ENCODE measurements around the gene PDSS2. TPM values are rescaled to one million over a fixed set of nuclear protein-coding genes. Genes with fewer than 3 reads are reported as not detected.

The PDSS2 gene
- total RNA-seq, 2 donors from 2014 or later, result 11.4 to 12.3 TPM

GRCh38 chr6:107272246-107272645, 187.1 kb downstream of the PDSS2 start:
- ATAC-seq, result no peak
- Mint-ChIP-seq H3K36me3 (ENCODE audit: low read depth) (no peaks in the 10 kb centered on the region), H3K4me3 (no peak overlapping the region), H3K4me1 (peaks cover 5% of the 10 kb centered on the region), H3K27ac (no peak overlapping the region), H3K27me3 (no peaks in the 10 kb centered on the region)
- DNase-seq, result no peak
- no peaks in the 10 kb centered on the region for H3K9me3 ChIP-seq (ENCODE audit: control insufficient read depth, low read length, poor library complexity, severe bottlenecking)

- no peak for DNase-seq
- H3K9me3 ChIP-seq (ENCODE audit: control insufficient read depth, low read length, poor library complexity, severe bottlenecking), result no peaks in the 10 kb centered on the region
- Mint-ChIP-seq H3K36me3 (ENCODE audit: low read depth) (no peaks in the 10 kb centered on the region), H3K27me3 (no peaks in the 10 kb centered on the region), H3K4me1 (peaks cover 6% of the 10 kb centered on the region), H3K4me3 (no peak overlapping the region), H3K27ac (no peak overlapping the region)
- no peak for ATAC-seq
Measured at GRCh38 chr6:107271208-107271790, 188.1 kb downstream of the PDSS2 start.

- H3K4me1 Mint-ChIP-seq, result peaks cover 8% of the 10 kb centered on the region
- no peak overlapping the region for H3K4me3 Mint-ChIP-seq
- DNase-seq (no peak), ATAC-seq (no peak)
- H3K27ac Mint-ChIP-seq, result no peak overlapping the region
- no peaks in the 10 kb centered on the region for H3K27me3 Mint-ChIP-seq
- no peaks in the 10 kb centered on the region for H3K36me3 Mint-ChIP-seq (ENCODE audit: low read depth)
- no peaks in the 10 kb centered on the region for H3K9me3 ChIP-seq (ENCODE audit: control insufficient read depth, low read length, poor library complexity, severe bottlenecking)
Measured at GRCh38 chr6:107267634-107268033, 191.7 kb downstream of the PDSS2 start.

- H3K36me3 Mint-ChIP-seq (ENCODE audit: low read depth), result no peaks in the 10 kb centered on the region
- H3K27ac Mint-ChIP-seq, result no peak overlapping the region
- H3K4me1 Mint-ChIP-seq, result peaks cover 6% of the 10 kb centered on the region
- ATAC-seq, result no peak
- H3K9me3 ChIP-seq (ENCODE audit: control insufficient read depth, low read length, poor library complexity, severe bottlenecking), result no peaks in the 10 kb centered on the region
- H3K27me3 Mint-ChIP-seq, result no peaks in the 10 kb centered on the region
- no peak for DNase-seq
- no peak overlapping the region for H3K4me3 Mint-ChIP-seq
Measured at GRCh38 chr6:107267006-107267405, 192.4 kb downstream of the PDSS2 start.

GRCh38 chr6:107266563-107266962, 192.8 kb downstream of the PDSS2 start:
- Mint-ChIP-seq H3K36me3 (ENCODE audit: low read depth) (no peaks in the 10 kb centered on the region), H3K4me3 (no peak overlapping the region), H3K27ac (no peak overlapping the region), H3K27me3 (no peaks in the 10 kb centered on the region), H3K4me1 (peaks cover 6% of the 10 kb centered on the region)
- DNase-seq, result no peak
- ATAC-seq, result no peak
- H3K9me3 ChIP-seq (ENCODE audit: control insufficient read depth, low read length, poor library complexity, severe bottlenecking), result no peaks in the 10 kb centered on the region

GRCh38 chr6:107264357-107264840, 195.0 kb downstream of the PDSS2 start:
- ATAC-seq (no peak), DNase-seq (no peak)

GRCh38 chr6:107259951-107260350, 199.4 kb downstream of the PDSS2 start:
- H3K4me1 Mint-ChIP-seq, result no peaks in the 10 kb centered on the region
- no peaks in the 10 kb centered on the region for H3K27me3 Mint-ChIP-seq
- ATAC-seq, result no peak
- H3K4me3 Mint-ChIP-seq, result no peak overlapping the region
- H3K27ac Mint-ChIP-seq, result no peak overlapping the region
- DNase-seq, result no peak
- H3K36me3 Mint-ChIP-seq (ENCODE audit: low read depth), result peaks cover 2% of the 10 kb centered on the region
- no peaks in the 10 kb centered on the region for H3K9me3 ChIP-seq (ENCODE audit: control insufficient read depth, low read length, poor library complexity, severe bottlenecking)

More at GRCh38 chr6:107264357-107264840, 195.0 kb downstream of the PDSS2 start:
- Mint-ChIP-seq H3K4me1 (peaks cover 6% of the 10 kb centered on the region), H3K36me3 (ENCODE audit: low read depth) (no peaks in the 10 kb centered on the region), H3K27me3 (no peaks in the 10 kb centered on the region), H3K4me3 (no peak overlapping the region), H3K27ac (no peak overlapping the region)
- H3K9me3 ChIP-seq (ENCODE audit: control insufficient read depth, low read length, poor library complexity, severe bottlenecking), result no peaks in the 10 kb centered on the region

- no peaks in the 10 kb centered on the region for H3K9me3 ChIP-seq (ENCODE audit: control insufficient read depth, low read length, poor library complexity, severe bottlenecking)
- H3K4me1 Mint-ChIP-seq, result peaks cover 2% of the 10 kb centered on the region
- H3K27ac Mint-ChIP-seq, result no peak overlapping the region
- no peaks in the 10 kb centered on the region for H3K27me3 Mint-ChIP-seq
- ATAC-seq (no peak), DNase-seq (no peak)
- H3K4me3 Mint-ChIP-seq, result no peak overlapping the region
- no peaks in the 10 kb centered on the region for H3K36me3 Mint-ChIP-seq (ENCODE audit: low read depth)
Measured at GRCh38 chr6:107248147-107248546, 211.2 kb downstream of the PDSS2 start.

GRCh38 chr6:107246972-107247615, 212.3 kb downstream of the PDSS2 start:
- Mint-ChIP-seq H3K27me3 (no peaks in the 10 kb centered on the region), H3K27ac (no peak overlapping the region), H3K4me1 (peaks cover 2% of the 10 kb centered on the region), H3K4me3 (no peak overlapping the region), H3K36me3 (ENCODE audit: low read depth) (no peaks in the 10 kb centered on the region)
- no peaks in the 10 kb centered on the region for H3K9me3 ChIP-seq (ENCODE audit: control insufficient read depth, low read length, poor library complexity, severe bottlenecking)
- no peak for ATAC-seq
- DNase-seq, result no peak

- H3K36me3 Mint-ChIP-seq (ENCODE audit: low read depth), result no peaks in the 10 kb centered on the region
- H3K4me1 Mint-ChIP-seq, result peaks cover 2% of the 10 kb centered on the region
- H3K4me3 Mint-ChIP-seq, result no peak overlapping the region
- ATAC-seq (no peak), DNase-seq (no peak)
- H3K9me3 ChIP-seq (ENCODE audit: control insufficient read depth, low read length, poor library complexity, severe bottlenecking), result no peaks in the 10 kb centered on the region
- H3K27me3 Mint-ChIP-seq, result no peaks in the 10 kb centered on the region
- no peak overlapping the region for H3K27ac Mint-ChIP-seq
Measured at GRCh38 chr6:107246249-107246971, 213.0 kb downstream of the PDSS2 start.

GRCh38 chr6:107244742-107245480, 214.5 kb downstream of the PDSS2 start:
- Mint-ChIP-seq H3K36me3 (ENCODE audit: low read depth) (no peaks in the 10 kb centered on the region), H3K4me3 (no peak overlapping the region), H3K27ac (no peak overlapping the region), H3K27me3 (no peaks in the 10 kb centered on the region), H3K4me1 (peaks cover 2% of the 10 kb centered on the region)
- no peaks in the 10 kb centered on the region for H3K9me3 ChIP-seq (ENCODE audit: control insufficient read depth, low read length, poor library complexity, severe bottlenecking)
- DNase-seq (no peak), ATAC-seq (no peak)

GRCh38 chr6:107244082-107244741, 215.2 kb downstream of the PDSS2 start:
- no peaks in the 10 kb centered on the region for H3K36me3 Mint-ChIP-seq (ENCODE audit: low read depth)
- peaks cover 2% of the 10 kb centered on the region for H3K4me1 Mint-ChIP-seq
- DNase-seq (no peak), ATAC-seq (no peak)
- no peaks in the 10 kb centered on the region for H3K27me3 Mint-ChIP-seq
- H3K27ac Mint-ChIP-seq, result no peak overlapping the region
- no peak overlapping the region for H3K4me3 Mint-ChIP-seq
- H3K9me3 ChIP-seq (ENCODE audit: control insufficient read depth, low read length, poor library complexity, severe bottlenecking), result no peaks in the 10 kb centered on the region

- Mint-ChIP-seq H3K36me3 (ENCODE audit: low read depth) (no peaks in the 10 kb centered on the region), H3K27me3 (no peaks in the 10 kb centered on the region), H3K4me3 (no peak overlapping the region), H3K27ac (no peak overlapping the region), H3K4me1 (peaks cover 2% of the 10 kb centered on the region)
- H3K9me3 ChIP-seq (ENCODE audit: control insufficient read depth, low read length, poor library complexity, severe bottlenecking), result no peaks in the 10 kb centered on the region
- ATAC-seq (no peak), DNase-seq (no peak)
Measured at GRCh38 chr6:107243471-107243870, 215.9 kb downstream of the PDSS2 start.
